ENCODE measurements around the gene LRIT1.

GRCh38 chr10:84205049-84205852 is 36.1 kb downstream of the LRIT1 start:
- TF ChIP-seq EZH2 (IDR thresholded peaks at IDR 0.05; ENCODE audit: borderline replicate concordance, low read depth, low read length, severe bottlenecking) (no peak), POLR2AphosphoS5 (IDR thresholded peaks at IDR 0.05; ENCODE audit: insufficient read depth, low read depth, low read length) (no peak)
